WERI-Rb-1 (cell line): ENCODE results near the gene H2BK1.

Experiments used
- DNase-seq: peaks from one replicate; pipeline ENCODE4 v3.0.0-alpha.2; 2020
- H3K27ac ChIP-seq: fragments of 250-450 bp; sonication (Bioruptor Pico); 2 replicates; pipeline ENCODE4 v1.5.1; 2020; ENCODE audit warnings: mild to moderate bottlenecking, moderate library complexity
- H3K27me3 ChIP-seq: fragments of 250-450 bp; sonication (Bioruptor Pico); 2 replicates; pipeline ENCODE4 v1.5.1; 2021; ENCODE audit warnings: mild to moderate bottlenecking, low read depth, moderate library complexity; ENCODE audit not compliant: insufficient read depth, severe bottlenecking
- H3K36me3 ChIP-seq: fragments of 250-450 bp; sonication (Bioruptor Pico); 2 replicates; pipeline ENCODE4 v1.5.1; 2020; ENCODE audit warnings: mild to moderate bottlenecking, moderate library complexity
- H3K4me3 ChIP-seq: 2 replicates; pipeline ENCODE4 v1.5.1; 2011; ENCODE audit warnings: low read depth, mild to moderate bottlenecking, control low read depth, low read length
- H3K9me3 ChIP-seq: fragments of 250-450 bp; sonication (Bioruptor Pico); 2 replicates; pipeline ENCODE4 v1.5.1; 2021; ENCODE audit warnings: mild to moderate bottlenecking, moderate library complexity; ENCODE audit not compliant: severe bottlenecking
- TF ChIP-seq, protein P1 (sequence below): IDR thresholded peaks from 2 replicates; pipeline ENCODE4 v1.5.1; 2011; ENCODE audit warnings: low read depth, mild to moderate bottlenecking, control low read depth, inconsistent platforms, low read length

Gene H2BK1

DNA sequence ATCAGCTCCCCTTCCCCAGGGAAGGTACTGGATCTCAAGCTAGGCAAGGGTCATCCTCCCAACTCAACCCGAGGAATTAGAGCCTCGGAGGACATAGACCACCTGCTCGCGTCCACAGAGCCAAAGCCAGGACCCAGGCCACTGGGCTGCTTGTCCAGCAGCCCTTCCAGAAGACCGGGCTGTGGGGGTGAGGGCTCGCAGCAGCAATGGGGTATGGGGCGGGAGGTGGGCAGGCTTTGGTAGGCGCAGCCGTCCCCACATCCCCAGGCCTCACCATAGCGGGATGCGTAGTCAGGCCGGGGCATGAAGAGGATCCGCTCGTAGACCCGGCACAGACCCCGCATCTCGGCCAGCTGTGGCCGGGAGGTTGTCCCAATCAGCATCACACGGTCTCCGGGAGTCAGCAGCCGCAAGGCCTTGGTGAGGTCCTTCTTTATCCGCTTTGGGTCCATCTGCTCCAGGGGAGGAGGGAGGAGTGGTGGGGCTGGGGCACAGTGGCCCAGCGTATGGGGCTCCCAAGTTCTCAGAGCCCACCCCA is 18.2 kb downstream of the H2BK1 start:
- no peak for DNase-seq
- H3K27ac ChIP-seq: no peak overlapping the region
- H3K4me3 ChIP-seq: no peak overlapping the region
- H3K27me3 ChIP-seq: no peaks in the 10 kb centered on the region
- no peaks in the 10 kb centered on the region for H3K36me3 ChIP-seq
- TF ChIP-seq, protein P1, sequence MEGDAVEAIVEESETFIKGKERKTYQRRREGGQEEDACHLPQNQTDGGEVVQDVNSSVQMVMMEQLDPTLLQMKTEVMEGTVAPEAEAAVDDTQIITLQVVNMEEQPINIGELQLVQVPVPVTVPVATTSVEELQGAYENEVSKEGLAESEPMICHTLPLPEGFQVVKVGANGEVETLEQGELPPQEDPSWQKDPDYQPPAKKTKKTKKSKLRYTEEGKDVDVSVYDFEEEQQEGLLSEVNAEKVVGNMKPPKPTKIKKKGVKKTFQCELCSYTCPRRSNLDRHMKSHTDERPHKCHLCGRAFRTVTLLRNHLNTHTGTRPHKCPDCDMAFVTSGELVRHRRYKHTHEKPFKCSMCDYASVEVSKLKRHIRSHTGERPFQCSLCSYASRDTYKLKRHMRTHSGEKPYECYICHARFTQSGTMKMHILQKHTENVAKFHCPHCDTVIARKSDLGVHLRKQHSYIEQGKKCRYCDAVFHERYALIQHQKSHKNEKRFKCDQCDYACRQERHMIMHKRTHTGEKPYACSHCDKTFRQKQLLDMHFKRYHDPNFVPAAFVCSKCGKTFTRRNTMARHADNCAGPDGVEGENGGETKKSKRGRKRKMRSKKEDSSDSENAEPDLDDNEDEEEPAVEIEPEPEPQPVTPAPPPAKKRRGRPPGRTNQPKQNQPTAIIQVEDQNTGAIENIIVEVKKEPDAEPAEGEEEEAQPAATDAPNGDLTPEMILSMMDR: no peak
- no peaks in the 10 kb centered on the region for H3K9me3 ChIP-seq

DNA sequence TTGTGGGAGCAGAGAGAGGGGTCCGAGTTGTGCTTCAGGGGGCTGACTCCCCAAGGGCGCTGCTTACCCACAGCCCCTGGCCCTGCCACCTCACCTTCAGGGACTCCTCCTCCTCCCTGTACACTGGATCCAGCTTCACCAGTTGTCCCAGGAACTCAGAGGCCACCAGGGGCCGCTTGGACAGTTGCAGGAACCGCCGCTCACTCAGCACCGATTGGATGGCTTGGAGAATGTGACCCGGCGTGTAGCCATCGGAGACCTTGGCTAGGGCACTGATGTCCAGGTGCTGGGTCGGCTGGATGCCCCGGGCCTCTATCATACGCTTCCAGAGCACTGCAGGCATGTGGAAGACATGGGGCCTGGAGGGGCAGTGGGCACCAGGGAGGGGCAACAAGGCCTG is 18.7 kb downstream of the H2BK1 start:
- no peak for DNase-seq
- Histone ChIP-seq H3K27ac (no peak overlapping the region), H3K4me3 (no peak overlapping the region), H3K9me3 (no peaks in the 10 kb centered on the region), H3K36me3 (no peaks in the 10 kb centered on the region), H3K27me3 (no peaks in the 10 kb centered on the region)
- TF ChIP-seq, protein P1: no peak

DNA sequence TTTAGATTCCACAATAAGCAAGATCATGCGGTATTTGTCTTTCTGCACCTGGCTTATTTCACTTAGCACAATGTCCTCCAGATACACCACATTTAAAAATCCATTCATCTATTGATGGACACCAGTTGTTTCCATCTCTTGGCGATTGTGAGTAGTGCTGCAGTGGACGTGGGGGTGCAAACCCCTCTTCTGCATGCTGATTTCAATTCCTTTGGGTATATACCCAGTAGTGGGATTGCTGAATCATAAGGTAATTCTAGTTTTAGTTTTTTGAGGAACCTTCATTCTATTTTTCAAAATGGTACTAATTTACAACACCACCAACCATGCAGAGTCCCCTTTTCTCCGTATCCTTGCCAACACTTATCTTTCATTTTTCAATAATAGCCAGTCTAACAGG is 21.2 kb downstream of the H2BK1 start:
- TF ChIP-seq, protein P1: no peak
- no peaks in the 10 kb centered on the region for H3K9me3 ChIP-seq
- no peak for DNase-seq
- H3K36me3 ChIP-seq: no peaks in the 10 kb centered on the region
- H3K27ac ChIP-seq: no peak overlapping the region
- H3K4me3 ChIP-seq: no peak overlapping the region
- no peaks in the 10 kb centered on the region for H3K27me3 ChIP-seq

DNA sequence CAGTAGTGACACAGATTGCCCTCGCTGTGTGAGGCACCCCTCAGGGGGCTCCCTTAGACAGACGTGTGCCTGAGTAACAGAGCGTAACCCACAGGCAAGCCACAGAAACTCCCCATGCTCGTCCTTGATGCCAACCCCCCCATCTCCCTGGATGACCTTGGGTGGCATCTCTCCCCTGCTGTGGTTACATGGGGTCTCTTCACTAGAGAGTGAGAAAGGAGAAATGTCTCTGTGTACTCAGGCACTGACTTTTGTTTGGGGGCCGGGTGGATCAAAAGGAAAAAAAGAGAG is 22.1 kb downstream of the H2BK1 start:
- H3K27me3 ChIP-seq: no peaks in the 10 kb centered on the region

DNA sequence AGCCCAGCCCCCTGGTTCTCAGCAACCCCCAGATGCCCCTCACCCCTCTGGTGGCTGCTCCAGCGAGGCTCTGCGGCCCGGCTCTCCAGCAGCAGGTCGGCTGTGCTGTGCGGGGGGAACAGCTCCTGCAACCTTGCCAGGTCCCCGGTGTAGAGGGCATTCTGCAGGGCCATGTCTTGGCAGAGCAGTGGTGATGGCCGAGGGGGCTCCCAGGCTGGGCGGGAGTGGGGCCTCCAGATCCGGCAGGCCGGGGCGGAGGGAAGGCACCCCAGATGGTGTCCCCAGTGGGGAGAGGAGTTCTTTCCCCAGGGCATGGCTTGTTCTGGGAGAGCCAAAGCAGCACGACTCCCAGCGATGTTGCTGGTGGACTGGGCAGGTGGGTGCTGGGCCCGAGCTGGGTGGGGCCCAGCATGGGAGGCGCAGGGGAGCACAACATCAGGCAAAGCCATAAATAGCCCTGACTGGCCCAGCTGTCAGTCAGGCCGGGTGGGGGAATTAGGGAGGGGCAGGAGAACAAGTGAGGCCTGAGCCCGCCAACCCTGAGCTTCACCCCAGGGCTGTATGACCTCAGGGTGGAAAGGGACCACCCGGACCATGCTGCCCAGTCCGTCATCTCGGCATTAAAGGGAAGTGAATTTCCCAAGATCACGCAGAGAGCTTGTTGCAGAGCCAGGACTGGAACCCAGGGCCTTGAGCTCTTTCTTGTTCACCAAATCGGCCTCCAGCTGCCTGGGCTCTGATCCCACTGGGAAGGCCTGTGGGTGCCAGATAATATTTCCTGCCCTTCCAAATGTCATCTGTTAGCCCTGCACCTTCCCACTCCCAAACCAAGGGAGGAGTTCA is 22.7 kb downstream of the H2BK1 start:
- Histone ChIP-seq H3K36me3 (no peaks in the 10 kb centered on the region), H3K9me3 (no peaks in the 10 kb centered on the region), H3K27ac (no peak overlapping the region), H3K4me3 (no peak overlapping the region), H3K27me3 (no peaks in the 10 kb centered on the region)
- no peak for DNase-seq
- TF ChIP-seq, protein P1: no peak

More for the DNA sequence above, 22.1 kb downstream of the H2BK1 start:
- DNase-seq: no peak
- H3K36me3 ChIP-seq: no peaks in the 10 kb centered on the region
- H3K4me3 ChIP-seq: no peak overlapping the region
- TF ChIP-seq, protein P1: no peak
- H3K27ac ChIP-seq: no peak overlapping the region
- H3K9me3 ChIP-seq: no peaks in the 10 kb centered on the region
